NB4 (cell line): Measurements from ENCODE around the gene PKDCC.

Experiments used
- POLR2A ChIP-seq: IDR thresholded peaks from 2 replicates; pipeline ENCODE4 v1.6.1; 2011; ENCODE audit warnings: mild to moderate bottlenecking; ENCODE audit not compliant: insufficient read length; ENCODE audit errors: extremely low read depth
- TF ChIP-seq, protein P1 (sequence below): IDR thresholded peaks from one replicate; pipeline ENCODE4 v1.5.1; 2012; ENCODE audit warnings: low read depth, low read length
- TF ChIP-seq, protein P2 (sequence below): IDR thresholded peaks from 2 replicates; pipeline ENCODE4 v1.6.1; 2011; ENCODE audit warnings: low read depth, low read length

DNA sequence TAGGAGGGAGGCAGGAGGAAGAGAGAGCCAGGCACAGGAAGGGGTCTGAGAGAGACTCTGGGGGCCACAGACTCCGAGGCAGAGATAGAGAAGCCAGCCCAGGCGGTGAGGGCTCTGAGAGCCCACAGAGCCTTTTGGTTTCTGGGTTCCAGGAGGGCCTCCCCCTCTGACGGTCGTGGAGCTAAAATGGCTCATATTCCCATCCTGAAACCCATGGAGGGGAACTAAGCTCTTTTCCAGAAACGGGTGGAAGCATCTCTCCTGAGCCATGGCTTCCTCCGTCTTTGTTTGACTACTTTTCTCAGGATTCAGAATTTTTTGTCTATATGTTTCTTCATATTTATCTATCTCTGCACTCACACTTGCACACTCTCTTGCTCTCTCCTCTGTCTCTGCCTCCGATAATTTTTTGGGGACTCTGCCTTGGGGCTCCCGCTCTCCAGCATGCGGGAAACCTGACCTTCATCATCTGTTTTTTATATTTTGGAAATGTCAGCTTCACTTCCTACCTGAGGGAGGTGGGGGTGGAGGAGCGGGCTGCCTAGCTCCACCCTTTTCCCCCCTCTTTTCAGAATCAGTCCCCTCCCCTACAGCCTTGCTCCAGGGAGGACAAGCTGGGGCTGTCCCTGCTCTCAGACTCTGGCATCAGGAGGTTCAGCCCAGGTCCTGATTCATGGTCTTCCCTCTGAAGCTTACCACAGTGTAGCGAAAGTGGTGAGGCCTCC lies 5.0 kb upstream of the PKDCC start:
- TF ChIP-seq, protein P1, sequence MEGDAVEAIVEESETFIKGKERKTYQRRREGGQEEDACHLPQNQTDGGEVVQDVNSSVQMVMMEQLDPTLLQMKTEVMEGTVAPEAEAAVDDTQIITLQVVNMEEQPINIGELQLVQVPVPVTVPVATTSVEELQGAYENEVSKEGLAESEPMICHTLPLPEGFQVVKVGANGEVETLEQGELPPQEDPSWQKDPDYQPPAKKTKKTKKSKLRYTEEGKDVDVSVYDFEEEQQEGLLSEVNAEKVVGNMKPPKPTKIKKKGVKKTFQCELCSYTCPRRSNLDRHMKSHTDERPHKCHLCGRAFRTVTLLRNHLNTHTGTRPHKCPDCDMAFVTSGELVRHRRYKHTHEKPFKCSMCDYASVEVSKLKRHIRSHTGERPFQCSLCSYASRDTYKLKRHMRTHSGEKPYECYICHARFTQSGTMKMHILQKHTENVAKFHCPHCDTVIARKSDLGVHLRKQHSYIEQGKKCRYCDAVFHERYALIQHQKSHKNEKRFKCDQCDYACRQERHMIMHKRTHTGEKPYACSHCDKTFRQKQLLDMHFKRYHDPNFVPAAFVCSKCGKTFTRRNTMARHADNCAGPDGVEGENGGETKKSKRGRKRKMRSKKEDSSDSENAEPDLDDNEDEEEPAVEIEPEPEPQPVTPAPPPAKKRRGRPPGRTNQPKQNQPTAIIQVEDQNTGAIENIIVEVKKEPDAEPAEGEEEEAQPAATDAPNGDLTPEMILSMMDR, result no peak
- TF ChIP-seq POLR2A, result no peak
- TF ChIP-seq, protein P2, sequence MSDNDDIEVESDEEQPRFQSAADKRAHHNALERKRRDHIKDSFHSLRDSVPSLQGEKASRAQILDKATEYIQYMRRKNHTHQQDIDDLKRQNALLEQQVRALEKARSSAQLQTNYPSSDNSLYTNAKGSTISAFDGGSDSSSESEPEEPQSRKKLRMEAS, result no peak
